ENCODE data around the gene ESPN.

- no peak for TF ChIP-seq EZH2phosphoT487 (IDR thresholded peaks at IDR 0.05; ENCODE audit: borderline replicate concordance, low read depth)
- TF ChIP-seq PBX3 (IDR thresholded peaks at IDR 0.05), result no peak
- TF ChIP-seq CTCF (IDR thresholded peaks at IDR 0.05), result 0 out of 2 replicates have a peak, but pooled peaks have one; percentile 15
- TF ChIP-seq JUND (IDR thresholded peaks at IDR 0.05), result no peak
- TF ChIP-seq TAF1 (IDR thresholded peaks at IDR 0.05; ENCODE audit: borderline replicate concordance, low read depth, low read length), result peak; percentile 46; the same call in 1 of the 2 replicates
Measured at GRCh38 chr1:6393400-6394187, 31.0 kb upstream of the ESPN start, which contains the start of gene ACOT7.

Data from SK-N-SH (cell line).